Effector memory CD8-positive, alpha-beta T cell (primary cell): ENCODE results near the gene ARL5C.
"Not testable (repeated sequence)": the region's sequence is repeated elsewhere in the genome, so short reads cannot be mapped to it uniquely, and the experiment has no call there.

ENCODE experiments used
- ATAC-seq: fragments of 150-1000 bp; cut with Tn5 transposase; replicated peaks from 2 replicates; pipeline ENCODE4 v1.10.0; 2021; ENCODE audit warnings: mild to moderate bottlenecking, moderate library complexity
- DNase-seq, 3 experiments: peaks; one replicate each; pipeline ENCODE4 v3.0.0; 2021
- H3K27ac Mint-ChIP-seq, 2 donors: one replicate each; pipeline ENCODE4 v1.8.0; 2022; ENCODE audit warnings: mild to moderate bottlenecking in 2 of 2, mixed read lengths in 2 of 2, moderate library complexity in 2 of 2
- H3K27me3 Mint-ChIP-seq, 2 donors: one replicate each; pipeline ENCODE4 v1.8.0; 2022; ENCODE audit warnings: mixed read lengths in 2 of 2
- H3K36me3 Mint-ChIP-seq: one replicate; pipeline ENCODE4 v1.8.0; 2022; ENCODE audit warnings: mild to moderate bottlenecking, moderate library complexity, mixed read lengths; ENCODE audit not compliant: insufficient read depth
- H3K4me1 Mint-ChIP-seq, 2 donors: one replicate each; pipeline ENCODE4 v1.8.0; 2022; ENCODE audit warnings: low read depth in 2 of 2, mixed read lengths in 2 of 2
- H3K4me3 Mint-ChIP-seq, 2 donors: one replicate each; pipeline ENCODE4 v1.8.0; 2022; ENCODE audit warnings: mild to moderate bottlenecking in 2 of 2, mixed read lengths in 2 of 2, moderate library complexity in 2 of 2
- H3K9me3 Mint-ChIP-seq, 2 donors: one replicate each; pipeline ENCODE4 v1.8.0; 2022; ENCODE audit warnings: mixed read lengths in 2 of 2

ARL5C gene

GRCh38 chr17:39139561-39139960 is 26.4 kb downstream of the ARL5C start:
- ATAC-seq = no peak
- Mint-ChIP-seq H3K4me3 (no peak overlapping the region), H3K27ac (peak overlapping the region in 1 of 2 donors; percentile 71), H3K4me1 (peaks cover 5 to 6% of the 10 kb centered on the region in 2 donors), H3K9me3 (no peaks in the 10 kb centered on the region), H3K27me3 (no peaks in the 10 kb centered on the region), H3K36me3 (no peaks in the 10 kb centered on the region)
- no peak for DNase-seq

DNA sequence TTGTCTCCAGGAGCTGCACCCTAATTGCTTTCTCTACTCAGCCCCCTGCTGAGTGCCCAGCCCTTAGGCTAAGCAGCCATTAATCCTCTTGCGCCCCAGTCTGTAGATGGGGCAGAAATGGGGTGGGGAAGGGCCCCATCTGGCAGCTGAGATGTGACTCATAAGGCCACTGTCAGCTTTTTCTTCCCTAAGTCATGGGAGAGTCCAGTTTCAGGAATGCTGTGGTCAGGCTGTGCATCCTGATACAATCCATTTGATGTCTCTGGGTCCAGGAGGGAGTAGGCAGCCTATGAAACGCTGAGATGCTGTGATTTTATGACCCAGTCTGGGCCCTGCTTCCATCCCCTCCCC is 26.8 kb downstream of the ARL5C start:
- H3K27me3 Mint-ChIP-seq = no peaks in the 10 kb centered on the region
- no peak overlapping the region for H3K4me3 Mint-ChIP-seq
- no peaks in the 10 kb centered on the region for H3K9me3 Mint-ChIP-seq
- DNase-seq (no peak), ATAC-seq (no peak)
- H3K36me3 Mint-ChIP-seq = no peaks in the 10 kb centered on the region
- H3K4me1 Mint-ChIP-seq = peaks cover 5 to 6% of the 10 kb centered on the region in 2 donors
- peak overlapping the region; percentile 27 to 71 for H3K27ac Mint-ChIP-seq

- Mint-ChIP-seq H3K9me3 (no peaks in the 10 kb centered on the region), H3K27ac (peak overlapping the region; percentile 27 to 71), H3K4me3 (no peak overlapping the region), H3K27me3 (no peaks in the 10 kb centered on the region), H3K4me1 (peaks cover 5 to 6% of the 10 kb centered on the region in 2 donors), H3K36me3 (no peaks in the 10 kb centered on the region)
- ATAC-seq (peak; percentile 27), DNase-seq (no peak)
These were observed 27.4 kb downstream of the ARL5C start for GRCh38 chr17:39138431-39139160.

- Mint-ChIP-seq H3K36me3 (no peaks in the 10 kb centered on the region), H3K27me3 (no peaks in the 10 kb centered on the region), H3K27ac (peak overlapping the region in 1 of 2 donors; percentile 67), H3K4me3 (no peak overlapping the region), H3K4me1 (peaks cover 5 to 6% of the 10 kb centered on the region in 2 donors), H3K9me3 (no peaks in the 10 kb centered on the region)
- DNase-seq (no peak), ATAC-seq (no peak)
These were observed 31.1 kb downstream of the ARL5C start for GRCh38 chr17:39134878-39135277.

DNA sequence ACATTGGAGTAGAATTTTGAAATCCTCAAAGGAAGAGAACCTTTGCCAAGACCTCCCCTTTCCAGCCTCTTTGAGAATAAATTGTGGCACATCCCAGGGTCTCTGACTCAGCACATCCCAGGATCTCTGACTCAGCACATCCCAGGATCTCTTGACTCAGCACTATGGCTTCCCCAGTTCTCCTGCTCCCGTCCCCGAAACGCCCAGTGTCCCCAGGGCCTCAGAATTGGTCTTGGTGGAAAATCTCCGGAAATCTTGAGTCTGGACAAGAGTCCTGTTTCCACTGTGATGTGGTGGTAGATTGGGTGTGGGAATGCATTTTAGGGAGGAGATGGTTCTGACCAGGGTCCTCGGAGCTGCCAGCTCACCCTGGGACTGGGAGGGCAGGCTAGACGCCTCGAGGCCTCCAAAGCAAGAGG is 33.8 kb downstream of the ARL5C start:
- ATAC-seq = no peak
- no peaks in the 10 kb centered on the region for H3K27me3 Mint-ChIP-seq
- no peak for DNase-seq
- no peaks in the 10 kb centered on the region for H3K9me3 Mint-ChIP-seq
- peak overlapping the region; percentile 26 to 57 for H3K27ac Mint-ChIP-seq
- peaks cover 2% of the 10 kb centered on the region for H3K36me3 Mint-ChIP-seq
- H3K4me1 Mint-ChIP-seq = peaks cover 0 to 2% of the 10 kb centered on the region in 2 donors
- no peak overlapping the region for H3K4me3 Mint-ChIP-seq

GRCh38 chr17:39131616-39132015 is 34.3 kb downstream of the ARL5C start:
- H3K9me3 Mint-ChIP-seq = no peaks in the 10 kb centered on the region
- H3K4me3 Mint-ChIP-seq = no peak overlapping the region
- no peak overlapping the region for H3K27ac Mint-ChIP-seq

GRCh38 chr17:39130205-39130604 is 35.8 kb downstream of the ARL5C start:
- ATAC-seq (no peak), DNase-seq (no peak)
- no peak overlapping the region for H3K4me3 Mint-ChIP-seq
- no peaks in the 10 kb centered on the region for H3K27me3 Mint-ChIP-seq
- H3K9me3 Mint-ChIP-seq = no peaks in the 10 kb centered on the region
- H3K27ac Mint-ChIP-seq = peak overlapping the region; percentile 12 to 46
- H3K36me3 Mint-ChIP-seq = peaks cover 2% of the 10 kb centered on the region
- H3K4me1 Mint-ChIP-seq = peaks cover under 1 to 2% of the 10 kb centered on the region in 2 donors

More at GRCh38 chr17:39131616-39132015, 34.3 kb downstream of the ARL5C start:
- no peaks in the 10 kb centered on the region for H3K27me3 Mint-ChIP-seq
- peaks cover 2% of the 10 kb centered on the region for H3K36me3 Mint-ChIP-seq
- H3K4me1 Mint-ChIP-seq = peaks cover 0 to 2% of the 10 kb centered on the region in 2 donors
- DNase-seq (no peak), ATAC-seq (no peak)

DNA sequence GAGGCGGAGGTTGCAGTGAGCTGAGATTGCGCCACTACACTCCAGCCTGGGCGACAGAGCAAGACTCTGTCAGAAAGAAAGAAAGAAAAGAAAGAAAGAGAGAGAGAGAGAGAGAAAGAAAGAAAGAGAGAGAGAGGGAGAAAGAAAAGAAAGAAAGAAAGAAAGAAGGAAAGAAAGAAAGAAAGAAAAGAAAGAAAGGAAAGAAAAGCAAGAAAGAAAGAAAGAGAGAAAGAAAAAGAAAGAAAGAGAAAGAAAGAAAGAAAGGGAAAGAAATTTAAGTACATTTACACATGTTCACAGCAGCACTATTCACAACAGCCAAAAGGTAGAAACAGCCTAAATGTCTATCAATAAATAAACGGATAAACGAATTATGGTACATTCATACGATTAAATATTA is 36.4 kb downstream of the ARL5C start:
- not testable (repeated sequence) for H3K36me3 Mint-ChIP-seq, DNase-seq, H3K4me1 Mint-ChIP-seq, H3K9me3 Mint-ChIP-seq, ATAC-seq, H3K27me3 Mint-ChIP-seq, H3K4me3 Mint-ChIP-seq
- peak overlapping the region in 1 of 2 donors; percentile 12 for H3K27ac Mint-ChIP-seq

DNA sequence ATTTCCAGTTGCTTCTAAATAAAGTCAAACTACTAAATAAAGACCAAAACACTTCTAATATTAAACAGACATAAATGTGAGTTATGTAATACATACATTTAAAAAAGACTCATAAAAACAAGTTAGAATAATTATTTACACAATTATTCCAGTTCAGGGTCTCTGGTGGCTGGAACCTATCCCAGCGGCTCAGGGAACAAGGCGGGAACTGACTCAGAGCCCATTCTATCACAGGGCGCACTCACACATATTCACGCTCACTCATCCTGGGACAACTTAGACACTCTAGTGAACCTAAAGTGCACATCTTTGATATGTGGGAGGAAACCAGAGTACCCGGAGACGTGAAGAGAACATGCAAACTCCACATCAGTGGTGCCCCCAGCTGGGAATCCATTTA is 39.5 kb downstream of the ARL5C start:
- H3K4me1 Mint-ChIP-seq = peaks cover 0 to 5% of the 10 kb centered on the region in 2 donors
- H3K9me3 Mint-ChIP-seq = no peaks in the 10 kb centered on the region
- H3K27ac Mint-ChIP-seq = no peak overlapping the region
- no peak for ATAC-seq
- no peak overlapping the region for H3K4me3 Mint-ChIP-seq
- DNase-seq = no peak
- H3K36me3 Mint-ChIP-seq = peaks cover 2% of the 10 kb centered on the region
- no peaks in the 10 kb centered on the region for H3K27me3 Mint-ChIP-seq

DNA sequence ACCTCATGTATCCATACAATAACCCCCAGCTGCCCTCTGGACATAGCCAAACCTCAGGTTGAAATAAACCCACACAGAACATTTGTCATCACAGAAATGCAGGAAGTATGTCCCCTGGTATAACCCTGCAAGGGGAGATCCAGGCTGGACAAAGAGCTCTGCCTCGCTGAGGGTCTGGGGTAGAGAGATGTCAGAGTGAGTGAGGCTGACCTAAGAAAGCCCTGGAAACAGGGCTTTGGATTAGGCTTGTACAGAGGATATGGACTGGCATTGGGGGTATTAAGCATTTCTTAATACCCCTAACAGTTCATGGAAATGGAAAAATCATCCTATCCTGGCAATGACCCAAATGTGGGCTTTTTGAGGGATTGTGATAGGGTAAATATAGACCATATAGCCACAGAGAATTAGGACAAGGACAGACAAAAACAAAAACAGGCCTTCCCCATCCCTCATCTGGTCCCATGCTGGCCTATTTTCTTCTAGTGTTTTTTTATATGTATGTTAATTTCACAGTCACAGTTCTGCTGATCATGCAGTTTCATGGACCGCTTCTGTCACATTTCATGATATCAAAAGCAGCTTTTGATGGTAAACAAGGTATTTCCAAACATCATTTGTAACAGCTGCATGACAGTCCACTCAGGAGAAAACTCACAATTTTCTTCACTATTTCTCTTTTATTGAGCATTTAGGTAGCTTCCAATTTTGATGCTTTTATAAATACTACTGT is 40.7 kb downstream of the ARL5C start:
- ATAC-seq (no peak), DNase-seq (no peak)
- H3K27me3 Mint-ChIP-seq = no peaks in the 10 kb centered on the region
- H3K27ac Mint-ChIP-seq = no peak overlapping the region
- H3K4me3 Mint-ChIP-seq = no peak overlapping the region
- peaks cover 2% of the 10 kb centered on the region for H3K36me3 Mint-ChIP-seq
- H3K4me1 Mint-ChIP-seq = peaks cover 0 to 5% of the 10 kb centered on the region in 2 donors
- H3K9me3 Mint-ChIP-seq = no peaks in the 10 kb centered on the region

DNA sequence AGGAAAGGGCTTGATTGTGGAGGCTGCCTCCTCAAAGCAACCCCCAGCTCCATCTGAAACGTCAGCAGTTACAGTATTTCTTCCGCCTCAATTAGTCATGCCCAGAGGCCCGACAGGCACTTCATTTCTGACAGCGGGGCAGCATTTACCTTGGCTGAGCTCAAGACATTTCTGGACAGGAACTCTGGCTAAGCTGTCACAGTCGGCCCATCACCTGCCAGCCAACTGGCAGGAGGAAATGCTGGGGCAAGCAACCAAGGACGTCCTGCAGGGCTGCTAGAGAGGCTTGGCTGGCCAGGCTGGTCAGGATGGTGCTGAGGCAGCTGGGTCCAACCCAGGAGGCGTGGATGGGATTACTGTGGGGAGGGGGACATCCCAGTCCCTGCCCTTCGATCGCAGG is 42.3 kb downstream of the ARL5C start:
- H3K27me3 Mint-ChIP-seq = no peaks in the 10 kb centered on the region
- no peaks in the 10 kb centered on the region for H3K9me3 Mint-ChIP-seq
- peaks cover 1 to 11% of the 10 kb centered on the region in 2 donors for H3K4me1 Mint-ChIP-seq
- ATAC-seq (no peak), DNase-seq (no peak)
- no peak overlapping the region for H3K4me3 Mint-ChIP-seq
- H3K36me3 Mint-ChIP-seq = peaks cover 2% of the 10 kb centered on the region
- H3K27ac Mint-ChIP-seq = no peak overlapping the region

DNA sequence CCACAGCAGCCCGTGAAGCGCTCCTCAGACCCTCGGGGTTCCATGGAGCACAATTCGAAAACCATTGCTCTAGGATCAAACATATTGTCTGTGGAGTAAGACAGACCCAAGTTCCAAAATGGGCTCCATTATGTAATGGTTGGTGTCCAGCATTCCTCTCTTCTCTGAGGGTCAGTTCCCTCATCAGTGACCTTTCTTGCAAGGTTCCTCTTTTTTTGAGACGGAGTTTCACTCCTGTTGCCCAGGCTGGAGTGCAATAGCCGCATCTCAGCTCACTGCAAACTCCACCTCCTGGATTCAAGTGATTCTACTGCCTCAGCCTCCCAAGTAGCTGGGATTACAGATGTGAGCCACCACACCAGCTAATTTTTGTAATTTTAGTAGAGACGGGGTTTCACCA is 43.0 kb downstream of the ARL5C start:
- DNase-seq (no peak), ATAC-seq (no peak)
- Mint-ChIP-seq H3K9me3 (no peaks in the 10 kb centered on the region), H3K4me3 (no peak overlapping the region), H3K36me3 (peaks cover 2% of the 10 kb centered on the region), H3K27me3 (no peaks in the 10 kb centered on the region), H3K4me1 (peaks cover 4 to 15% of the 10 kb centered on the region in 2 donors), H3K27ac (no peak overlapping the region)

- H3K36me3 Mint-ChIP-seq, H3K9me3 Mint-ChIP-seq, DNase-seq, H3K27me3 Mint-ChIP-seq, H3K27ac Mint-ChIP-seq, H3K4me3 Mint-ChIP-seq, ATAC-seq: not testable (repeated sequence)
- H3K4me1 Mint-ChIP-seq = peaks cover 5 to 17% of the 10 kb centered on the region in 2 donors
These were observed 44.0 kb downstream of the ARL5C start for GRCh38 chr17:39121919-39122318.
